GM10847 (cell line): ENCODE measurements around the gene KCNMB2.

Source experiments
- POLR2A ChIP-seq: IDR thresholded peaks from 2 replicates; pipeline ENCODE4 v1.6.1; 2011; ENCODE audit not compliant: insufficient read length; ENCODE audit errors: extremely low read depth

Gene KCNMB2

GRCh38 chr3:178646186-178646862 lies 110.1 kb downstream of the KCNMB2 start:
- no peak for TF ChIP-seq POLR2A

DNA sequence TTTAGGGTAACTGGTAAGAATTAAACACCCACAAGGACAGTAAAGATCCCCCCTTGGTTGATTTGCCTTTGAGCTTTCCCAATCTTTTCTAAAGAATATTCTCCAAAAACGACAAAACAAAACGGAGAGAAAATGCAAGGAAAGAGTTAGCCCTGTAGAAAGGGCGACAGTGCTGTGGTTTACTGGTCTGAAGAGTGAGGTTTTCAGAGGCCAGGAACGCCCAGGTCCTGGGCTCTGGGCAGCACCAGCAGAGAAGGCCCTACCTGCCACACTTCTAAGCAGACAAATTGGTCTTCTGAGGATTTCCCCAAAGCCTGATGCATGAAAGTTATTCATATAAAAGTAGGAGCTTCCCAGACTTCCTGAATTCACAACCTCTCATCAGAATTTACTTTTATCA lies 119.3 kb downstream of the KCNMB2 start:
- TF ChIP-seq POLR2A: no peak

DNA sequence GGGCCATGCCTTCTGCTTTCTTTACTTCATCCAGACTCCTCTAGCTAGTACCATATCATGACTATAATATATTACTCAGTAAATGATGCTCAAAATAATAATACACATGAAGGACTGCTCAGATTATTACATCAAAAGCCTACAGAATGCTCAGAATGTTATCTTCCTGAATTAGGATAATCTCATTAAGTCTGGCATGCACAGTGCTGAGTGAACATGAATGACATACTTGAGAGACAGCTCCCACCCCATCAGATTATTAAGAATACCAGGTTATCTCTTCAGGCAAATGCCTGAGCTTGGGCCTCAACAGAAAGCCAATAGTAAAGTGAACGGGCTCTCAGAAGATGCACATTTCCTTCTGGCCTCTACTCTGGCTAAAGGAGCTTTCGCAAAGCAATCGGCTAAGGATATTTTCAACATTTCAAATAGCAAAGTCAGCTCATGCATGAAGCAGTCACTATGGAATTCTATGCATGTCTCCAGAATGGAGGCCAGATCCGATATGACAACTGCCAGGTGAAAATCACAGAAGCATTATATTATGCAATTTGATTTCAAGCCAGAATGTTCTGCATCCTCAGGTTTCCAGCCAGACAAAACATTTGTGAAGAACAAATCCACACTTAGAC lies 122.6 kb downstream of the KCNMB2 start:
- no peak for TF ChIP-seq POLR2A

- TF ChIP-seq POLR2A: no peak
Observed at GRCh38 chr3:178663201-178663934, 127.1 kb downstream of the KCNMB2 start.

GRCh38 chr3:178665747-178666146 lies 129.5 kb downstream of the KCNMB2 start:
- TF ChIP-seq POLR2A: no peak

DNA sequence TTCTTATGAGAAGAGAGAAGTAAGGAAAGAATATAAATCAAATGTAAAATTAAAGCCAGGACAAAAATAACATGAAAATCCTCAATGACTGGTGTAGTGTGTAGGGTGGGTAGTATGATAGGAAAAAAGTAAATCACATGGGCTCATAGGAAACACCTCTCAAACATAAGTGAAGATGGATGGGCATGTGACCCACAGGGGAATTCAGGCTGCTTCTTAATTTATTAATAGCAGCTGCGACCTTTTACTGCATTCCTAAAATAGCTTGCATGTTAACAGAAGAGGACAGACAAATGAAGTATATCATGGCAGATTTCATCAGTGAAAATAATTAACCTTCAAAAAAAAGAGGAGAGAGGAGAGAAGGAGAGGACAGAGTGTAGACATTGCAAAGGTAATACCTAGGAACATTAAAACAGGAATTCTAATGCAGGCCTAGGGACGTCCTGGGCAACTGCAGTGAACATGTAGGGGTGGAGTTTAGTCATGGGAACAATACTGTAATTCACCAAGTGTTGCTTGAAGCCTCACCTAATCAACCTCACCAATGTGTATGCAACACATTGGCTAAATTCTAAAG lies 132.9 kb downstream of the KCNMB2 start:
- TF ChIP-seq POLR2A: no peak

DNA sequence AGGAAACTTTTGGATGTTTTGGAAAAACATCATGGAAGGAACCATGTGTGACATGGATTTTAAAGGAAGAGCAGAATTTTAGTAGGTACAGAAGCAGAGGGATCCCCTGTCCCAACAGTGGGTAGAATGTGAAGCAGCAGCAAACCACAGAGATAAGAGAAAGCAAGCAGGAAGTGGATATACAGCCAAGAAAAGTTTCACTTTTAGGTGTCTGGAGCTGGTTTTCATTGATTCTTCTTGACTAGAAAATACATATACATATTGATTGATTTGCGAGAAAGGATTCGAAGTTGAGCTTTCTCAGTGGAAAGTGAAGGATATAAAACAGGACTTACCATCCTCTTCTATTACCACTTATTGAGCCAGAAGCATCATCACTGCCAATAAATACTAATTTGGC lies 133.5 kb downstream of the KCNMB2 start:
- no peak for TF ChIP-seq POLR2A

- TF ChIP-seq POLR2A: no peak
Observed at GRCh38 chr3:178671377-178671776, 135.1 kb downstream of the KCNMB2 start.

DNA sequence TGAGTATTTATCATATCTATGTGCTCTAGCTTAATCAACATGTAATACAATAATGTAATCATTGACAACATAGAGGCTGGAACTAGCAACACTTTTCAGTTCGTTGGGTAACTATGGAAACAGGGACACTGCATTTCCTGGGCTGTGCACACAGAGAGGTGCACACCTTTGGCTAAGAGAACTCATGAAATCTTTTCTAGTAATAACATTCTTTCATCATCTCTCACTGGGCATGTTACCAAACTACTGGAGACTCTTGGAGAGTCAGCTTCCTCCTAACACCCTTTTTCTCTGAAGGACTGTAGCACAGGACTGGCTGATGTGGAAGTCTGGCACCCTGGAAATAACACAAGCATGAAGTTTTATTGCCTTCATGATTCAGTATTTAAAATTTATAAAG lies 135.6 kb downstream of the KCNMB2 start:
- no peak for TF ChIP-seq POLR2A

- TF ChIP-seq POLR2A: no peak
Observed at GRCh38 chr3:178672275-178672674, 136.0 kb downstream of the KCNMB2 start.

DNA sequence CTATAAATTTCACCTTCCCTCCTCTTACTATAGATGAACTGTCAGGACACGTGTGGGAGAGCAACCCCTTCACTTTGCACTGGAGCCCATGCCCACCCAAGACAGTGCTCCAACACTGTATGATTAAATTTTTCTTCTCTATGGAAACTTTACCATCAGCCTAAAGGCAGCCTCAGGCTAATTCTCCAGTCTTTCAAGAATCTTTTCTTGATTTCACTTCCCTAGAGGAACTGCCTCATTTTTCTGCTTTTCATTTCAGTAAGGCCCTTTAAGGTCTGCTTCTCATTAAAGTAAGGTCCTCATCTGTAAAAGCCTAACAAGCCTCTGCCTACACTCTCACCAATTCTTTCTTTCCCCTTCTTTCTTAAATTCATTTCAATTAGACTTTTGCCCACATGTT lies 137.3 kb downstream of the KCNMB2 start:
- TF ChIP-seq POLR2A: no peak

GRCh38 chr3:178676077-178676476 lies 139.8 kb downstream of the KCNMB2 start:
- no peak for TF ChIP-seq POLR2A

GRCh38 chr3:178676942-178677790 lies 140.9 kb downstream of the KCNMB2 start:
- TF ChIP-seq POLR2A: no peak

- TF ChIP-seq POLR2A: no peak
Observed at GRCh38 chr3:178677961-178678360, 141.7 kb downstream of the KCNMB2 start.

GRCh38 chr3:178680037-178680436 lies 143.8 kb downstream of the KCNMB2 start:
- no peak for TF ChIP-seq POLR2A
